ENCODE measurements around the gene ACD.
A peak's percentile ranks its signal among the peaks of the same experiment; 100 is the strongest.

ACD gene

DNA sequence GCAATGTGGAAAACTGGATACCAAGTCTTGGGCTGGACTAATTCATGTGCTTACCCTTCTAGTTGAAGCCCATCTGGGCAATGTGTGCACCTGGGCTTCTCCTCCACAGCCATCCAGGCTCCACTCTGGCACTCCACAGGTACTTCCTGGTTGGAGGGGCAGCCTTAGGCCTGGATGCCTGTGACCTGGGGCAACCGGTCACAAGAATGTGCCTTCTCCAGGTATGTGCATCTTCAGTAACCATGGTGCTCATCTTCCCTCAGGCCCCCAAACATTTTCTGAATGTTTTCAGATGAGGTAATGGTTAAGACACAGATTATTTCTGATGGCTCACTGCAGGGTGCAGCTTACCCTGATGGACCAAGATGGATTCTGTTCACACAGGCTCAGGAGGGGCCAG is 17.7 kb upstream of the ACD start:
- DNase-seq, result no peak
- in situ Hi-C loops (cut with MboI; ENCODE audit: low pct_unique_long_range_greater_than_20kb, low sequenced_read_pairs), result no loop called here

DNA sequence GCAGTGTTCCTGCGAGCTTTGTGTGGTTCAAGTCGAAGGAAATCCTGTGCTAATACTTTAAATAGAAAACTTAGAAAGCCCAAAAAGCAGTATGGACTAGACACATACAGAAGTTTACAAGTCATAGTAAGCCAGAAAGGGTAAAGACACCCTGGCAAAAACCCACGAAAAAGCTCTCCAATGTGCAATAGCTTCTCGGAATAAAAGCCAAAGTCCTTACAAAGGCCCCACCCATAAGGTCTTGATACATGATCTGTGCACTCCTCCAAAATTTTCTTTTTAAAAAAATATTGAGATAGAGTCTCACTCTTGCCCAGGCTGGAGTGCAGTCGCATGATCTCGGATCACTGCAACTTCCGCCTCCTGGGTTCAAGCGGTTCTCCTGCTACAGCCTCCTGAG is 16.9 kb upstream of the ACD start:
- no peak for DNase-seq
- in situ Hi-C loops (cut with MboI; ENCODE audit: low pct_unique_long_range_greater_than_20kb, low sequenced_read_pairs), result no loop called here

DNA sequence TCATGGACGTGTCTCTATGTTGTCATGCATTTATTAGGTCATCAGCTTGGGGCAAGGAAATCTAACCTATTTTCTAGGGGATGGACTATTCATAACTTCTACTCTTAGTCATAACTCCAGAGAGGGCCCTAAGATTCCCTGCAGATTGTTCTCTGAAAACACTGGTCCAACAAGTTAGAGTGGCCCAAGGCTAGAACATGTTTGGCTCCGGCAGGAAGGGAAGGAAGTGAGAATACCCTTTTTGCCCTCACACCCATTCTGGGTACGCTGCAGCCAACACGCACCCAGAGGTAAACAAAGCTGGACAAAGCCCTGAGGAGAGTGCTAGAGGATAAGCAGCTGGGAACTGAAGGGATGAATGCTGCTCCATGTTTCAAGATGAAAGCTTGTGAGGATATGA is 16.5 kb upstream of the ACD start:
- in situ Hi-C loops (cut with MboI; ENCODE audit: low pct_unique_long_range_greater_than_20kb, low sequenced_read_pairs), result no loop called here
- no peak for DNase-seq

DNA sequence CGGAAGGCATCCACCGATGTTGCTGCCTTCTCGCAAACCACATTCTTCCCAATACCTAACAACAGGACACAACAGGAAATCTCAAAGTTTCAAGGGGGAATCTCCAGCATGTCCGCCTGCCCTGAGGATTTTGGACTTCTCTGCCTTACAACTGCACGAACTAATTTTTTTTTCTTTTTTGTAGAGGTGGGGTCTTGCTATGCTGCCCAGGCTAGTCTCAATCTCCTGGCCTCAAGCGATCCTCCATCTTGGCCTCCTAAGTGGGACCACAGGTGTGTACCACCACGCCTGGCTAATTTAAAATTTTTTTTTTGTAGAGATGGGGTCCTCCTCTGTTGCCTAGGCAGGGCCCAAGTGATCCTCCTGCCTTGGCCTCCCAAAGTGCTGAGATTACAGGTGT is 15.9 kb upstream of the ACD start:
- DNase-seq, result no peak
- in situ Hi-C loops (cut with MboI; ENCODE audit: low pct_unique_long_range_greater_than_20kb, low sequenced_read_pairs), result no loop called here

DNA sequence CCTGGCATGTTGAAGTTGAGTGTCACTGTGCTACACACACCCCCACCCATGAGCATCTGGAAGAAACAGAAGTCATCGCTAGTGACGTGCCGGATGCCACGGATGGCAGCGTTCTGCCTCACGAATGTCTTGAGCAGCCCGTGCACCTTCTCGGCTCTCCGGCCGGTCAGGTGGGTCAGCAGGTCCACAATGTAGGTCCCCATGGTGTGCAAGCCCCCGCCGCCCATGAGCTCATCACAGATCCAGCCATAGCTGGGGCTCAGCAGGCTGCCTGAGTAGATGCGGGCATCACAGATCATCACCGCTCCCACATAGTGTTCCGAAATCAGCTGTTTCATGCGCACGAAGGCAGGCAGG is 15.5 kb upstream of the ACD start:
- in situ Hi-C loops (cut with MboI; ENCODE audit: low pct_unique_long_range_greater_than_20kb, low sequenced_read_pairs), result no loop called here
- no peak for DNase-seq

DNA sequence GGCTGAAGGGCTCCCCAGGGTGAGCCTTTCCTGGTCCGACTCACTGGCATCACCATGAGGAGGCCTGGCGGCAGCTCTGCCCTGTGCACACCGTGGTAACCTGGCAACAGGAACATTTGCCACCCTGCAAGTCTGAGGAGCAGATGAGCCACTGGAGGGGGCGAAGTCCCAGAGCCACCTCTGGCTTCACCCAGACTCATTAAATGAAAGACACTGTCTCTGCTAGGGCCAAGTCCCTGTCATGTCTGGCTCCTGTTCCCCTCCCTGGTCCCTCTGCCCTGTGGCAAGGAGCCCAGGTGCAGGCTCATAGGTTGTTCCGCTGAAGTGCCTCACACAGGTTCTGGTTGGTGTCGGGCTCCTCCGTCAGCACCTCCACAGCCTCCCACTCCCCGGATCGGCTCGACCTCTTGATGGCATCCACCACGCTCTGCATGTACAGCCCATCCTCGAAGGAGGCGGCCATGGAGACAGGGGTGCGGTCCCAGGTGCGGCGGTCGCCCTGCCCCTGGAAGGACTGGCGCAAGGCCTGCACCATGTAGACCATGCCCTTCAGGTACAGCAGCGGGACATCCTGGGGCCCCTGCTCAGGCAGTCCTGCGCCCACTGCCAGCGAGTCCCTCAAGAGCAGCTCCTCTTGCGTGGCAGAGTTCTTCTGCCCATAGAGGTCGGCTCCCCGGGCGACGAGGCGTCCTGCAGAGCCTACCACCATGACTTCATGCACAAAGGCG is 15.0 kb upstream of the ACD start:
- in situ Hi-C loops (cut with MboI; ENCODE audit: low pct_unique_long_range_greater_than_20kb, low sequenced_read_pairs), result no loop called here
- DNase-seq, result no peak

DNA sequence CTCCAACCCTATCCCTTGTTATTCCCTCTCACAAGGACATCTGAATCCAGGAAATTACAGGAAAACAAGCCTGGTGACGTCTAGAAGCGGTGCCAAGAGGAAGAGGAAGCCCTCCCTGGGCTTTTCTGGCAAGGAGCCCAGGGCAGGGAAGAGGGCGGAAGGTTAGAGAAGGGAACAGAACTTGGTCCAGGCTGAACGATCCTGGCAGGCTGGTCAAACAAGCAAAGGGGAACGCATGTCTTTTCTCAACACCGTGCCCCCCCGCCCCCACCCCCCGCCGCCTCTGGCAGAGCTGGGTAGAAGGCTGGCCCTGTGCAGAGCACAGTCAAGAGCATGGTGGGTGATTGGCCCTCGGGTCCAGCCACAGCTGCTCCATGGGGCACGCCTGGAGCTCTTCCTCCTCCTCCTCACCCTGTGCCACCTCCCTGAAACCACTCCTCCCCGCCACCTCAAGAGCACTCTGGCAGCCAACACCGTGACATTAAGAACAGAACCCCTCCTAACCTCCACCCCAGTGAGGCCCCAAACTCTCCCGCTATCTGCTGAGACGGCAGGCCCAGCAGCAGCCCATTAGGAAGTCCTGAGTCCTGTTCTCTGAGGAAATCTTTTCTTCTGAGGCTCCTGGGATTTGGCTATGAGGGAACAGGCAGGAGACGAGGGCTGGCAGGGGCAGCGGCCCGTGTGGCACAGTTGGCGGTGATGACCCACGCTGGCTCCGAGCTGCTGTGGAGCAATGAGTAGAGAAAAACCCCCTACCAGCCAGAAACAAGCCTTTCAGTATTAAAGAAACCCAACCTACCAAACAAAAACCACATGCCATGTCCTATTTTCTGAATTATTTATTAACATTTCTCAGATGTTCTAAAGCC is 13.9 kb upstream of the ACD start:
- in situ Hi-C loops (cut with MboI; ENCODE audit: low pct_unique_long_range_greater_than_20kb, low sequenced_read_pairs), result no loop called here
- DNase-seq, result peak; percentile 67

DNA sequence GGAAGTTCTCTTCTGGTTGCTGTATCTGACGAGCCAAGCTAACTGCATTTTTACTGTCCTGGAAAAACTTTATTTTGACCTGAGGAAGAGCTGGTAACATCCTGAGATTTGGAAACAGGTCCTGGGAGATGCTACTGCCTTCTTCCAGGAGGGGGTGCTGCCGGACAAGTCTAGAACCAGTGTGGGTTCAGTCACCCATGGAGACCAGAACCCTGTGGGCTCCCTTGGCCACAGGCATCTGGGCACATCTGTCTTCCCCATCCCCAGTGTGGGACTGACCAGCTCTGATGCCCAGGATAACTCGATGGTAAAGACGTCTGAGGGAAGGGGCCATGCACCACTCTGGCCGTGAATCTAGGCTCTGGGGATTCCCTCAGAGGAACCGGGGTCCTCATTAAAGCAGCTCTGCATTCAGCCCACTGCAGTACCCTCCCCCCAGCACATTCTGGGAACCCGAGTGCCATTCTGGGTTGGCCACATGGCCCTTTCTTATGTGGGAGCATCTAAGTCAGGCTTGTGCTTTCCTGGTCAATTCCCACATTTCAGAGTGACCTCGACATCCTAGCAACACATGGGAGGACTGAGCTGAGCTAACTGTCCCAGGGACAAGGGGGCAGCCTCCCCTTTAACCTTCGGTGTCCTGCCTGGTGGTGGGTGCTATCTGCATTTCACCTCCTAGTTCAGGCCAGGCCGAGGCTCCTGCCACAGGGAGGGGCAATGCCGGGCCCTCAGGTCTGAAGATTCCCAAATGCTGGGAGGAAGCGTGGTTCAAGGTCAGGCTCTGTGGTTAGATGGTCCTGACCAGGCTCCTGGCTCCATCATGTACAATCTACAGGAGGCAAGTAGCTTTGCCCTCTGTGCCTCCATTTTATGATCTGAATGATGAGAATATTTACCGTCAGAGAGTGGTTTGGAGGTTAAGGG is 12.9 kb upstream of the ACD start:
- in situ Hi-C loops (cut with MboI; ENCODE audit: low pct_unique_long_range_greater_than_20kb, low sequenced_read_pairs), result no loop called here
- DNase-seq, result peak; percentile 73

DNA sequence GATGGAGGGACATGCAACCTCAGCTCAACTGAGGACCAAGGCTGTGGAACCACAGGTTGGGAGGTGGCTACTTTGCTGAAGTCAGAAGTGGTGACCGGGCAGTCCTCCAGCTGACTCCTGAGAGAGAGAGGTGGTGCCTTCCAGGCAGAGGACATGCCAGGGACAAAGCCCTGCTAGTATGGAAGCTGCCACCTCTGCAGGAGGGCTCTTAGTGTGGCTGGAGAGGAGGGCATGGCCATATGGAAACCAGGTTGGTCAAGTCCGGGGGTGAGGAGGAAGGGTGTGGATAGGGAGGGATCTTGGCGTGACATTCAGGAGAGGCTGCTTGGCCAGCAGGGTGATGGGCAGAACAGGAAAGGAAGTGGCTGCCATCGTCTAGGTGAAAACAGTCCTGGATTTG is 12.2 kb upstream of the ACD start:
- in situ Hi-C loops (cut with MboI; ENCODE audit: low pct_unique_long_range_greater_than_20kb, low sequenced_read_pairs), result no loop called here
- DNase-seq, result no peak

DNA sequence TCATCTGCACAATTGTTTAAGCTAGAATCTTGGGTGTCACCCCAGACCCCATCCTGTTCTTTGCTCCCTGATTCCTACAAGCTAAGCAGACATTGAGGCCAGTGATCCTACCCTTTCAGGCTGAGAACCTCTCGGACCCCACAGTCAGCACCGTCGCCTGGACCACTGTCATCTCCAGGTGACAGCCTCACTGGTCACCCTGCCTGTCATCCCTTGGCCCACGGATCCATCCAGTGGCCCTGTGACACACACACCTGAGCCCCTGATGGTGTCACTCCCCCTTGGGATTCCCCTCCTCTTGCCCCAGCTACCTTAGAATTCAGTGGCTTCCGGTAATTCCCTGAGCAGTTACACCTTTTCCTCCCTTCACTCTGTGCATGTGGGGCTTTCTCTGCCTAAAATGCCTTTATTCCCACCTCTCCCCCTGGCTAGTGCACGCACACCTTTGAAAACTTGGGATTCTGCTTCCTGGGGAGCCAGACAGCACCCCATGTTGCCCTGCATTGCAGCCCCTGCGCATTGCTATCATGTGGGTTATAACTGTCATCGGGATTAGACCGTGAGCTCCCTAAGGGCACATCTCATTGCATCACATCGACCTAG is 9.5 kb upstream of the ACD start:
- no peak for DNase-seq
- in situ Hi-C loops (cut with MboI; ENCODE audit: low pct_unique_long_range_greater_than_20kb, low sequenced_read_pairs), result no loop called here

DNA sequence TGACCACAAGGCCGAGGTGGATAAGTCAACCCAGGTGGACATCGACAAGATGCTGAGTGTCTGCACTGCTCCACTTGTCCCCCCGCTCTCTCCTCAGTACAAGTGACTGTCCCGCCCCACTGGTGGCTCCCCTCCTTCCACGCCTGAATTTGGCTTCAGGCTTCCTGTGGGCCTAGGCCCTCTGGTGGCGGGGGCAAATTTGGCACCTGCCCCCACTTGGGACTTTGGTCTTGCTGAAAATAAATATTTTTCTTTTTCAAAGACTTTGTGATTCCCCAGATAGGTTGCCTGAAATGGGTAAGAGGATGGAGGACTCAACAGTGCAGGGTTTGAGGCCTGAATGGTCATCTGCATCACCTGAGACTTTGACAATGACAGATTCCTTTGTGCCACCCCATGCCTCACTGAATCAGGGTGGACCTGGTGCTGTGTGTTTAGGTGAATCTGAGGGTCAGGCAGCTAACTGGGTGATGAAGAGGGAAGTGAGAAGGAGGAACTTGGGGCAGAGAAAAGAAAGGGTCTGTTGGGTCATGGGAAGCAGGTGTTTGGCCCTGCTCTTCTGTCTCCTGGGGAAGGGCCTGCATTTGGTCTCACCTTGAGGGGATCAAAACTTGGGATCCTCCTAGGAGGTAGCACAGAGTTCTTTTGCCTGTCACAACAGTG is 8.6 kb upstream of the ACD start:
- no peak for DNase-seq

DNA sequence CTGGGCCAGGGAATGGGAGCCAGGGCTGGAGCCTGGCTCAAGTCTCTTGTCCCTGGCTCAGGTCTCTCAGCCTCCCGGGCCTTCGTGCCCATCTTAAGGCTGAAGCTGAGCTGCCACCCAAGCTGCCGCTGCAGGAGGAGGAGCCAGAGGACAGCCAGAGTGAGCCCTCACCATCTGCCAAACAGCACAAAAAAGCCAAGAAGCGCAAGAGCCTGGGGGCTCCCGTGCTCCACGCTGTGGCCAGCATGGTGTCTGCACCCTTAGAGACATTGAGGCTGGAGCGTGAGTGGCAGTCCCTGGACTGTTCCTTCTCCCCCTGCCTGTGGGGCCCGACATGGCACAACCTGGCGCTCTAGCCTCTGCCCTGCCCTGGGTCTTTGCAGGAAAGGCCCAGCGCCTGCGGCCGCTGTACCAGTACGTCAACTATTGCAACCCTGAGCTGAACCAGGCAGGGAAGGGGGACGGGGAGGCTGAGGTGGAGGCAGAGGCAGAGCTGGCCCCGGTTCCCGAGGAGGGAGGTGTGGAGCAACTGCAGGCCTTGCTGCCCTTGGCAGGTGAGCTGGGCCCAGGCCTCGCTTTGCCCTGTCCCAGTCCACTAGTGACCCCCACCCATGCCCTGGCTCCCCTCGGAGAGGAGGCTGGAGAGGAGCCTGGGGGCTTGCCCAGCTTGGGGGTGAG is 7.9 kb upstream of the ACD start:
- in situ Hi-C loops (cut with MboI; ENCODE audit: low pct_unique_long_range_greater_than_20kb, low sequenced_read_pairs), result no loop called here
- DNase-seq, result peak; percentile 96

More for the DNA sequence above, 8.6 kb upstream of the ACD start:
- in situ Hi-C loops (cut with MboI; ENCODE audit: low pct_unique_long_range_greater_than_20kb, low sequenced_read_pairs), result no loop called here

DNA sequence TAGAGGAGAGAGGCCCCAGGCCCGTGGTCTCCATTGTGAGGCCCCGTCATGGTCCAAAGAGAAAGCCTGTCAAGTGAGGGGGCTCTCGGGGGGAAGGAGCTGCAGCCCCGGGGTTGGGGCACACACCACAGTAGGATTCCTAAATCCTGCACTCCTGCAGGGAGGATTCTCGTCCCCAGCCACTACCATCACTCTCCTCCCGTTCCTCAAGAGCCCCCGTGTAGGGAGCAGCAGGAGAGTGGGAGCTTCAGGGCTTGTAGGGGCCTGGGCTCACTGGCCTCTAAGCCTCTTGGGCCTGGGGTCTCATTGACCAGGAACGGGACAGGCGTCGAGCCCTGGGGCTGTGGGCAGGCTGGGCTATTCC is 7.4 kb upstream of the ACD start:
- DNase-seq, result no peak
- in situ Hi-C loops (cut with MboI; ENCODE audit: low pct_unique_long_range_greater_than_20kb, low sequenced_read_pairs), result no loop called here

DNA sequence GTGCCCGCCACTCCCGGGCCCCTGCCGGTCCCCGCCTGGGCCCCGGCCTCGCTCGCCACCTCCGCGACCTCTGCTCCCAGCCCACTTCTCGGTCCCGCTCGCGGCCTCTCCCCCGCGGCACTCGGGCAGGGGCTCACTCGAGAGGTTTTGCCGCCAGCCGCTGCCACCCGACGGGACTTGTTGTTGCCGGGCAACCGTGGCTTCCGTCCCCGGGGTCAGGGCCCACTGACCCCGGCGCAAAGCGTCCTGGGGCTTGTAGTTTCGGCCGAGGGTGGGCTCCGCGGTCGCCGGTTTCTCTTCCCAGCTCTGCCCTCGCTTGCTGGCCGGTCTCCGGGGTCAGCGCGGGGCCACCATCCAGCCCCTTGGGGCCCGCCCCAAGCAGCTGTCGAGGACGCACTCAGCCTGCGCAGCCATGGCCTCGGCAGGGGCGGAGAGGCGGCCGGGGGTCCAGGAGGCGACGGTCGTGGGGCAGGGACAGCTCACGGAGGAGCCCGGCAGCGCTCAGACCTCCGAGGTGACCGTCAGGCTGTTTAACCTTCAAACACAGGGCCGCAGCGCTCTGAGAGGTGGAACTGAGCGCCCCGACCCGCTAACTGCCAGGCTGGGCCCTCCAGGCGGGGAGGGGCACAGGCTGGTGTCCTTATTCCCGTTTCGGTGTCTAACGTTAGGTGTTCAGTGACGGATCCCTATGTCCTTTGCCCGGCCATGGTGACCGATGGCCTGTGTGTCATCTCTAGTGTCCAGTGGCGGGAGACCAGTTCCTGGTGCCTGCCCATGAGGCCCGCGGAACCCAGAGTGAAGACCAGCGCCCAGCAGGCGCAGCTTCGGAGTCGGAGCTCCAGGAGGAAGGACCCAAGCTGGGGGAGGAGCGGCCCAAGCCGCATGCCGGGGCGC is 6.7 kb upstream of the ACD start, which contains the start of the genes C16orf86 and ENKD1:
TSS of gene C16orf86 (plus strand) at position 256 of the 894 bp plus-strand sequence. CDS start at position 413, 157 bp downstream.
TSS of gene ENKD1 (minus strand) at position 192 of the 894 bp plus-strand sequence. CDS start 308 bp downstream, outside the sequence.
- peak; percentile 76 for DNase-seq
- in situ Hi-C loops (cut with MboI; ENCODE audit: low pct_unique_long_range_greater_than_20kb, low sequenced_read_pairs), result no loop called here

DNA sequence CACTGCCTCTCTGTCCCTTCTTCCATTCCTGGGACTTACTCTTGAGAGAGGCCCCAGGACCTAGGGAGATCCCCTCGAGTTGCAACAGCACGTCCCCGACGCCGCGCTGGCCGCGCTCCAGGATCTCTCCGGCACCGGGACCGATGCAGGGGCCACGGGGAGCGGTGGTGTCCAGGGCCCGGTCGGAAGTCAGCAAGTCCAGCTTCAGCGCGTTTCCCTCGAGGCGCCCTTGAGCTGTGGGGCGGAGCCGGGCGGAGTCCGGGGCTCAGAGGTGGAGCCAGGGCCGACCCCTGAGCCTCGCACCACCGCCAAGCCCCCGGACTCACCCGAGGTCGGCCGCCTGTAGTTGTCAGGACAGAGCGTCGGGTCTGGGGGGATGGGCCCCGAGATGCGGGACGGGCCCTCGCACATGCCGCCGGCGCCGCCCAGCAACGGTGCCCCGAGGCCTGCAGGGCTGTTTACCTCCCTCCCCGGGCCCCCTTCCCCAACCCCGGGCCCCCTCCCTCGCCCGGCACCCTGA is 6.0 kb upstream of the ACD start:
- in situ Hi-C loops (cut with MboI; ENCODE audit: low pct_unique_long_range_greater_than_20kb, low sequenced_read_pairs), result no loop called here
- peak; percentile 38 for DNase-seq

DNA sequence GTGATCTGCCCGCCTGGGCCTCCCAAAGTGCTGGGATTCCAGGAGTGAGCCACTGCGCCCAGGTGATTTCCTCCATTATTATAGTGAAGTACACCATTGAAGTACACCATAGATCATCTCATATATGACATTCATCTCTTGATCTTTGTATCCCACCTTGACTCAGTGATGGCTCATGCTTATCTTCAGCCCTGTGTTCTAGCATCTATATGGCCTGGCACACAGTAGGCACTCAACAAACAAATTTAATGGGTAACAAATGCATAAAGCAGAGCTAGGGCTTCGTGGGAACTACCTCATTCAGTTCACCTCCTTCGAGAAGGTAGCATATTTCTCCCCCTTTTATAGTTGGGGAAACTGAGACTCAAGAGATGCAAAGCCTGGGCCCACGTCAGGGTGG is 5.5 kb upstream of the ACD start:
- in situ Hi-C loops (cut with MboI; ENCODE audit: low pct_unique_long_range_greater_than_20kb, low sequenced_read_pairs), result no loop called here
- DNase-seq, result no peak

DNA sequence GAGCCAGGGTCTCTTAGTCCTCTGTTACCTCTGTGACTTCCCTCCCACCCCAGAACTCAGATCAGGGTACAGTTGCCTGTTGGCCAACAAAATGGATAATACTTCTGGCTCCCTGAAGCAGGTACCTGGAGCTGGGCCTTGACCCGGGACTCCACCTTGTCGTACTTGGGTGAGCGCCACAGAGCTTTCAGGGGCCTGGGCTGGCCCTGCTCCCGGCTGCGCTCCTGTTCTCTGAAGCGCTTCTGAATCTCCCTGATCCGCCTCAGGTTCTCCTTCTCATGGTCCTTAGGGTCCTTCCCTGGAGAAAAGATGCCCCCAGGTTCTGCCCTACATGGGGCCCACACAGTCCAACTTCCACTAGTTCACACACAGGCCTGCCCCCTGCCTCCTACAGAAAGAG is 4.8 kb upstream of the ACD start:
- in situ Hi-C loops (cut with MboI; ENCODE audit: low pct_unique_long_range_greater_than_20kb, low sequenced_read_pairs), result no loop called here
- no peak for DNase-seq

Measured in KBM-7 (cell line).